T-helper 1 cell treated with Interleukin-12 subunit alpha and Interleukin-12 subunit beta and Interleukin-4 antibody, amounts not matched to agents 30 ng/mL and 1 ng/mL, for 36 hours (primary cell): ENCODE data around the gene NFS1. TPM values are rescaled to one million over a fixed set of nuclear protein-coding genes. Genes with fewer than 3 reads are reported as not detected.

Experiments used
- intact Hi-C: fragments of 100-400 bp; cut with micrococcal nuclease; formaldehyde crosslinking; loops from one replicate; pipeline ENCODE4 v1.15.1; 2024
- total RNA-seq: library from RNA; stranded (reverse); gene quantifications from 2 replicates; pipeline ENCODE4 v1.2.3, GENCODE V29; 2022

The NFS1 gene
- total RNA-seq, 1 donor from 2014 or later, result 25.0 TPM

DNA sequence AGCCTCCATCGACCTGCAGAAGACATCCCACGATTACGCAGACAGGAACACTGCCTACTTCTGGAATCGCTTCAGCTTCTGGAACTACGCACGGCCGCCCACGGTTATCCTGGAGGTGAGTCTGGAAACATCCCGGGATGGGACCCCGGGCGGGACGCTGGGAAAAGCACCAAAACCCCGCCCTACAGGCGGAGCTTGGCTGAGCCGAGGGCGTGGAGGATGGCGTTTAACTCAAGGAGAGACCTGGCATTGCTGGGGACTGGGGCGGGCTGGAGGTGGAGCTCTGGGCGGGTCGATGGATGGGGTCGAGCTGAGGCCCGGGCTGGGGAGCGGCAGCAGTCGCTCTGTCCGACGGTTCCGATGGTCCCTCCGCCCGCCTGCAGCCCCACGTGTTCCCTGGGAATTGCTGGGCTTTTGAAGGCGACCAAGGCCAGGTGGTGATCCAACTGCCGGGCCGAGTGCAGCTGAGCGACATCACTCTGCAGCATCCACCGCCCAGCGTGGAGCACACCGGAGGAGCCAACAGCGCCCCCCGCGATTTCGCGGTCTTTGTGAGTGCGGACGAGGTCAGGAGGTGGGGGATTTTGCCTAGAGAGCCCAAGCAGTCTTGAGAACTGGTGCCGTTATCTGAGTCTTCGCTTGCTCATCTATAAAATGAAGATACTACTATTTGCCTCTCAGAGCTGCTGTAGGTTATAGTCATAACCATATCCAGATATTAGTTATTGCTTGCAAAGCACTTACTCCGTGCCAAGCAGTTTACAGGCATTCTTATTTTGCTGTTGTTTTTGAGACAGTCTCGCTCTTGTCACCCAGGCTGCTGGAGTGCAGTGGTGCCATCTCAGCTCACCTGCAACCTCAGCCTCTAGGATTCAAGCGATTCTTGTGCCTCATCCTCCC, 79.7 kb downstream of the NFS1 start:
- intact Hi-C loops, result loop anchor here (1.0 to 10.0 kb wide), 12 partner anchors 42 to 1153 kb away; partner anchors contain the start of genes DSN1, GSS, MYH7B and NCOA6

DNA sequence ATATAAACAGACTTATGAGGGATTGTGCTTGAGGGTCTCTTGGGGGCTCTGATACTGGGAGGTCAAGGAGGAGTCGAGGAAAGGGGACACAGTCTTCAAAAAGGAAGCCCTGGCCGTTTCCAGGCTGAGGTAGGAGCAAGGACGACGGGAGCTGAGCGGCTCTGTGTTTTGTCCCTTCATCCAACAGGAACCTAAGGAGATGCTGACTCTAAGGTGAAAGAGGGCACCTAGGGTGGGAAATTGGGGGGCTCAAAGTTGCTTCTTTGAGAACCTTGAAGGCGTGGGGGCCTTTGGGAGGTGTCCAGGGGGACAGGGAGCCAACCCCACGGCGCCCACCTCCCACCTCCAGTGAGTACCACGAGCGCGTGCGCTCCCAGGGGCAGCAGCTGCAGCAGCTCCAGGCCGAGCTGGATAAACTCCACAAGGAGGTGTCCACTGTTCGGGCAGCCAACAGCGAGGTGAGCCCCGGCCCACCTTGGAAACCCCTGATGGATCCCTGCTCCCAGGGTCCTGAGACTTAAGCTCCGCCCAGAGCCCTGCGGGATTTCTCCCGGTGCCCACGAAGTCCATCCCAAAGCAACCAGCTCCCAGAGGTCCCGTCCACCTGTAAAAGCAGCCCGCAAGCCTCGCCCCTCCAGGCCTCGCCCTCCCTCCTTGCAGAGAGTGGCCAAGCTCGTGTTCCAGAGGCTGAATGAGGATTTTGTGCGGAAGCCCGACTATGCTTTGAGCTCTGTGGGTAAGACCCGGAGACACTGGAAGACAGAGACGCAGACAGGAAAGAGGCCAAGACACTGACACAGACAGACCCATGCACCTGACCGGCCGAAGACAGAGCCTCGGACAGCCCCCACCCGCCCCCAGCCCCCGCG, 80.7 kb downstream of the NFS1 start:
- intact Hi-C loops, result loop anchor here (1.0 to 10.0 kb wide), 12 partner anchors 43 to 1154 kb away; partner anchors contain the start of genes DSN1, GSS, MYH7B and NCOA6

Other genes starting within 250 kb of the NFS1 start
- 69.9 and 74.1 TPM in 2 replicates for gene CEP250, start 243.8 kb downstream of the NFS1 start, total RNA-seq
- gene C20orf173, start 169.7 kb downstream of the NFS1 start, total RNA-seq, result not detected in 2 replicates
- 140 and 149 TPM in 2 replicates for gene ERGIC3, start 157.3 kb downstream of the NFS1 start, total RNA-seq
- gene SPAG4, start 83.5 kb downstream of the NFS1 start, total RNA-seq, result 2.6 and 2.9 TPM in 2 replicates
- gene CPNE1, start 34.5 kb downstream of the NFS1 start, total RNA-seq, result 266 and 276 TPM in 2 replicates
- 127 TPM in 2 replicates for gene RBM12, start 34.5 kb downstream of the NFS1 start, total RNA-seq
- 86.0 and 91.8 TPM in 2 replicates for gene ROMO1, start 53 bp upstream of the NFS1 start, total RNA-seq
- gene RBM39, start 42.9 kb upstream of the NFS1 start, total RNA-seq, result 387 and 394 TPM in 2 replicates
- gene PHF20, start 72.7 kb upstream of the NFS1 start, total RNA-seq, result 62.7 and 64.1 TPM in 2 replicates